WTC11 (cell line): Measurements from ENCODE around the gene C5orf58.

Source experiments
- ATF3 ChIP-seq: sonication (generic); formaldehyde crosslinking; conservative IDR thresholded peaks from 2 replicates; pipeline ENCODE4 v1.8.1; 2022; ENCODE audit warnings: mild to moderate bottlenecking, missing genetic modification reagents
- CTCF ChIP-seq: fragments of 200-600 bp; IDR thresholded peaks from 2 replicates; pipeline ENCODE4 v1.8.0; 2022; ENCODE audit warnings: antibody characterized with exemption
- TF ChIP-seq, protein P1 (sequence below): sonication (generic); formaldehyde crosslinking; IDR thresholded peaks from 2 replicates; pipeline ENCODE4 v1.8.0; 2022; ENCODE audit warnings: missing genetic modification reagents

GRCh38 chr5:170200876-170201275 is 31.9 kb upstream of the C5orf58 start:
- TF ChIP-seq, protein P1, sequence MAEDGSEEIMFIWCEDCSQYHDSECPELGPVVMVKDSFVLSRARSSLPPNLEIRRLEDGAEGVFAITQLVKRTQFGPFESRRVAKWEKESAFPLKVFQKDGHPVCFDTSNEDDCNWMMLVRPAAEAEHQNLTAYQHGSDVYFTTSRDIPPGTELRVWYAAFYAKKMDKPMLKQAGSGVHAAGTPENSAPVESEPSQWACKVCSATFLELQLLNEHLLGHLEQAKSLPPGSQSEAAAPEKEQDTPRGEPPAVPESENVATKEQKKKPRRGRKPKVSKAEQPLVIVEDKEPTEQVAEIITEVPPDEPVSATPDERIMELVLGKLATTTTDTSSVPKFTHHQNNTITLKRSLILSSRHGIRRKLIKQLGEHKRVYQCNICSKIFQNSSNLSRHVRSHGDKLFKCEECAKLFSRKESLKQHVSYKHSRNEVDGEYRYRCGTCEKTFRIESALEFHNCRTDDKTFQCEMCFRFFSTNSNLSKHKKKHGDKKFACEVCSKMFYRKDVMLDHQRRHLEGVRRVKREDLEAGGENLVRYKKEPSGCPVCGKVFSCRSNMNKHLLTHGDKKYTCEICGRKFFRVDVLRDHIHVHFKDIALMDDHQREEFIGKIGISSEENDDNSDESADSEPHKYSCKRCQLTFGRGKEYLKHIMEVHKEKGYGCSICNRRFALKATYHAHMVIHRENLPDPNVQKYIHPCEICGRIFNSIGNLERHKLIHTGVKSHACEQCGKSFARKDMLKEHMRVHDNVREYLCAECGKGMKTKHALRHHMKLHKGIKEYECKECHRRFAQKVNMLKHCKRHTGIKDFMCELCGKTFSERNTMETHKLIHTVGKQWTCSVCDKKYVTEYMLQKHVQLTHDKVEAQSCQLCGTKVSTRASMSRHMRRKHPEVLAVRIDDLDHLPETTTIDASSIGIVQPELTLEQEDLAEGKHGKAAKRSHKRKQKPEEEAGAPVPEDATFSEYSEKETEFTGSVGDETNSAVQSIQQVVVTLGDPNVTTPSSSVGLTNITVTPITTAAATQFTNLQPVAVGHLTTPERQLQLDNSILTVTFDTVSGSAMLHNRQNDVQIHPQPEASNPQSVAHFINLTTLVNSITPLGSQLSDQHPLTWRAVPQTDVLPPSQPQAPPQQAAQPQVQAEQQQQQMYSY (CRISPR knock-in tag) = no peak
- TF ChIP-seq CTCF (no peak), ATF3 (CRISPR knock-in tag) (no peak)
